SK-N-SH (cell line): ENCODE measurements around the gene PRKG1. TPM values are rescaled to one million over a fixed set of nuclear protein-coding genes. Genes with fewer than 3 reads are reported as not detected.

Experiments used
- CTCF ChIA-PET: fragments of 300-600, 350-600 bp; formaldehyde crosslinking; extraction: SDS; loops from one replicate; lab custom pipeline; 2021; lab: Yijun Ruan, JAX
- POLR2A ChIA-PET: fragments of 350-600 bp; sonication (Branson Sonifier 250); formaldehyde crosslinking; extraction: SDS; loops from one replicate; lab custom pipeline; 2020; ENCODE audit warnings: antibody characterized with exemption, inconsistent platforms; lab: Yijun Ruan, JAX
- DNase-seq: peaks from one replicate; pipeline ENCODE4 v3.0.0; 2012
- H2AFZ ChIP-seq: fragments of 200-600 bp; sonication (generic); 2 replicates; pipeline ENCODE4 v1.8.1; 2016; ENCODE audit warnings: antibody characterized with exemption, mild to moderate bottlenecking, low read depth
- H3F3A ChIP-seq: fragments of 200-600 bp; sonication (generic); replicated peaks from 2 replicates; pipeline ENCODE3; 2016; ENCODE audit warnings: antibody characterized with exemption, mild to moderate bottlenecking; ENCODE audit not compliant: insufficient read depth
- H3K27ac ChIP-seq, 2 experiments: fragments of 200-500 bp in 1 of 2; fragments of 200-600 bp in 1 of 2; sonication (Bioruptor generic) in 1 of 2; sonication (generic), shearing (Covaris generic) in 1 of 2; 2 replicates each; pipeline versions ENCODE4 v1.5.1 to v1.6.1; 2014 to 2016; ENCODE audit warnings: low read depth in 2 of 2, inconsistent platforms in 1 of 2, low read length in 1 of 2, mild to moderate bottlenecking in 1 of 2, mixed read lengths in 1 of 2
- H3K27me3 ChIP-seq: fragments of 200-600 bp; sonication (generic), shearing (Covaris generic); 2 replicates; pipeline ENCODE4 v1.6.1; 2016; ENCODE audit warnings: mixed run types; ENCODE audit not compliant: insufficient read depth
- H3K36me3 ChIP-seq, 2 experiments: fragments of 200-500 bp in 1 of 2; fragments of 200-600 bp in 1 of 2; sonication (Bioruptor generic) in 1 of 2; sonication (generic) in 1 of 2; replicated peaks in 1 of 2; 2 replicates each; pipeline versions ENCODE3 to v1.5.1; 2014 to 2016; ENCODE audit warnings: low read length in 1 of 2, mild to moderate bottlenecking in 1 of 2; ENCODE audit not compliant: insufficient read depth in 2 of 2, control insufficient read depth in 1 of 2
- H3K4me1 ChIP-seq, 2 experiments: fragments of 200-500 bp in 1 of 2; fragments of 200-600 bp in 1 of 2; sonication (Bioruptor generic) in 1 of 2; sonication (generic), shearing (Covaris generic) in 1 of 2; 2 replicates each; pipeline versions ENCODE4 v1.5.1 to v1.6.1; 2014 to 2016; ENCODE audit warnings: low read depth in 1 of 2, low read length in 1 of 2, mixed run types in 1 of 2; ENCODE audit not compliant: insufficient read depth in 2 of 2, control insufficient read depth in 1 of 2
- H3K4me2 ChIP-seq: fragments of 200-600 bp; sonication (generic), shearing (Covaris generic); 2 replicates; pipeline ENCODE4 v1.6.1; 2017; ENCODE audit warnings: mixed run types
- H3K4me3 ChIP-seq, 2 experiments: fragments of 200-500 bp in 1 of 2; fragments of 200-600 bp in 1 of 2; sonication (Bioruptor generic) in 1 of 2; sonication (generic), shearing (Covaris generic) in 1 of 2; 2 replicates each; pipeline versions ENCODE4 v1.5.1 to v1.8.1; 2014 to 2016; ENCODE audit warnings: low read depth in 2 of 2, inconsistent platforms in 1 of 2, low read length in 1 of 2, mild to moderate bottlenecking in 1 of 2, mixed read lengths in 1 of 2, moderate library complexity in 1 of 2
- H3K79me2 ChIP-seq: fragments of 200-600 bp; sonication (generic); 2 replicates; pipeline ENCODE4 v1.8.1; 2017; ENCODE audit warnings: mild to moderate bottlenecking; ENCODE audit not compliant: insufficient read depth
- H3K9ac ChIP-seq: fragments of 200-600 bp; sonication (generic); 2 replicates; pipeline ENCODE4 v1.6.1; 2017; ENCODE audit warnings: mixed run types
- H3K9me2 ChIP-seq: fragments of 200-600 bp; sonication (generic); 2 replicates; pipeline ENCODE4 v1.6.1; 2017; ENCODE audit warnings: mixed run types
- H3K9me3 ChIP-seq: fragments of 200-600 bp; sonication (generic); 2 replicates; pipeline ENCODE4 v1.6.1; 2017; ENCODE audit warnings: mixed run types, mild to moderate bottlenecking, moderate library complexity
- H4K20me1 ChIP-seq: fragments of 200-600 bp; sonication (generic); 2 replicates; pipeline ENCODE4 v1.6.1; 2017; ENCODE audit warnings: mild to moderate bottlenecking, mixed run types; ENCODE audit not compliant: insufficient read depth
- CHD2 ChIP-seq: fragments of 150-350 bp; IDR thresholded peaks from 2 replicates; pipeline ENCODE4 v1.6.1; 2018; ENCODE audit warnings: low read length; ENCODE audit not compliant: partially characterized antibody
- ELF1 ChIP-seq: IDR thresholded peaks from 2 replicates; pipeline ENCODE4 v1.4.0; 2012
- EP300 ChIP-seq, 2 experiments: IDR thresholded peaks; 2 replicates each; pipeline versions ENCODE4 v1.4.0 to v1.6.1; 2012; ENCODE audit warnings: borderline replicate concordance in 1 of 2, low read depth in 1 of 2, low read length in 1 of 2
- GABPA ChIP-seq: IDR thresholded peaks from 2 replicates; pipeline ENCODE4 v1.4.0; 2012; ENCODE audit warnings: low read depth, mild to moderate bottlenecking
- GATA2 ChIP-seq: sonication (generic); formaldehyde crosslinking; IDR thresholded peaks from 2 replicates; pipeline ENCODE4 v1.5.0; 2020; ENCODE audit warnings: mild to moderate bottlenecking, missing genetic modification reagents
- JUND ChIP-seq: IDR thresholded peaks from 2 replicates; pipeline ENCODE4 v1.4.0; 2012
- MXI1 ChIP-seq: IDR thresholded peaks from 2 replicates; pipeline ENCODE4 v1.6.1; 2012; ENCODE audit warnings: mild to moderate bottlenecking, low read depth, low read length, improper control_type of control experiment
- NFIC ChIP-seq: IDR thresholded peaks from 2 replicates; pipeline ENCODE4 v1.4.0; 2012; ENCODE audit warnings: borderline replicate concordance
- POLR2AphosphoS5 ChIP-seq: IDR thresholded peaks from 2 replicates; pipeline ENCODE4 v1.6.1; 2012; ENCODE audit warnings: low read depth, low read length
- RAD21 ChIP-seq: IDR thresholded peaks from 2 replicates; pipeline ENCODE4 v1.6.1; 2012; ENCODE audit warnings: mild to moderate bottlenecking, low read length
- RCOR1 ChIP-seq: fragments of 150-350 bp; IDR thresholded peaks from 2 replicates; pipeline ENCODE4 v1.6.1; 2017; ENCODE audit warnings: antibody characterized with exemption, low read length
- RFX5 ChIP-seq: IDR thresholded peaks from 2 replicates; pipeline ENCODE4 v1.6.1; 2012; ENCODE audit warnings: mild to moderate bottlenecking, improper control_type of control experiment, low read length
- RXRA ChIP-seq: IDR thresholded peaks from 2 replicates; pipeline ENCODE4 v1.4.0; 2012; ENCODE audit warnings: low read depth, mild to moderate bottlenecking, borderline replicate concordance
- SIN3A ChIP-seq: IDR thresholded peaks from 2 replicates; pipeline ENCODE4 v1.6.1; 2012; ENCODE audit warnings: low read depth, mild to moderate bottlenecking, low read length, moderate library complexity, borderline replicate concordance
- TAF1 ChIP-seq: IDR thresholded peaks from 2 replicates; pipeline ENCODE4 v1.6.1; 2012; ENCODE audit warnings: low read depth, mild to moderate bottlenecking, low read length, moderate library complexity, borderline replicate concordance
- TCF12 ChIP-seq: IDR thresholded peaks from 2 replicates; pipeline ENCODE4 v1.4.0; 2012
- TEAD4 ChIP-seq: IDR thresholded peaks from 2 replicates; pipeline ENCODE4 v1.4.0; 2012; ENCODE audit warnings: mild to moderate bottlenecking, borderline replicate concordance; ENCODE audit not compliant: insufficient read depth
- WGBS: methylation state at CpG from one replicate; pipeline ENCODE4 v1.1.6; 2017; ENCODE audit warnings: low lambda C conversion rate; 5-methylcytosine and 5-hydroxymethylcytosine counted together
- polyA plus RNA-seq, 3 experiments: library from polyadenylated mRNA; depleted of rRNA; stranded (reverse); fragments of >200 nt; gene quantifications; 2 replicates each; pipeline ENCODE4 v1.2.3, GENCODE V29; 2012
- TF ChIP-seq, protein P1 (sequence below): IDR thresholded peaks from 2 replicates; pipeline ENCODE4 v1.4.0; 2012; ENCODE audit warnings: low read depth
- TF ChIP-seq, protein P2 (sequence below): fragments of 150-350 bp; IDR thresholded peaks from 2 replicates; pipeline ENCODE4 v1.6.1; 2016; ENCODE audit warnings: mild to moderate bottlenecking, low read depth, low read length
- TF ChIP-seq, protein P3 (sequence below): IDR thresholded peaks from 2 replicates; pipeline ENCODE4; 2012
- TF ChIP-seq, protein P4 (sequence below): fragments of 150-350 bp; IDR thresholded peaks from 2 replicates; pipeline ENCODE4 v1.6.1; 2017; ENCODE audit warnings: antibody characterized with exemption, low read length, low read depth, borderline replicate concordance
- TF ChIP-seq, protein P5 (sequence below): fragments of 200-600 bp; sonication (generic); IDR thresholded peaks from 2 replicates; pipeline ENCODE4 v1.6.1; 2017; ENCODE audit warnings: antibody characterized with exemption, mild to moderate bottlenecking, moderate library complexity

Gene PRKG1
- polyA plus RNA-seq, 1 of the 3 experiments (the other 2 are of a cell fraction) = 4.1 TPM

DNA sequence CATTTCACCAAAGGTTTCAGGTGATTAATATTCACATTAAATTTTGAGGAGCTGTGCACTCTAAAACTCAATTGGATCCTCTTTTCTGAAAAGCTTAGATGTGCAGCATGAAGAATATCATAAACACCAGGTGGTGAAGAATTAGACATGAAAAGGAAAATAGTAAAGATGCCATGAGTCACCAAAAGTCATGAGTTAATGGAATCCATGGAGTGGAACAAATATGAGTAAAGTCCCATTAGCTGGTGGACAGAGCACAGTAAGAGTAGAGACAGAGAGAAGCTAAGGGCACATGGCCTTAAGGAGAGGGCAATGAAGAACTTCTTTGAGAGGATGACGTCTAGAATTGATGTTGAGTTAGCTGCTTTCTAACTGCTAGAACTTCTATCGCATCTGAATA is 353.5 kb downstream of the PRKG1 start:
- WGBS = 93% methylated on average over 2 of the region's 2 CpGs
- H3K4me2 ChIP-seq = no peak overlapping the region
- CTCF ChIA-PET = interaction anchor here (0.6 to 1.4 kb wide), 3 partner anchors 123 to 576 kb away, joined by 3 to 7 read pairs (median 3); no protein-coding TSS in a partner anchor
- no peak overlapping the region for H3K4me3 ChIP-seq
- no peak for DNase-seq
- H3F3A ChIP-seq = no peaks in the 10 kb centered on the region
- H3K27ac ChIP-seq = no peak overlapping the region
- no peaks in the 10 kb centered on the region for H3K27me3 ChIP-seq
- H3K4me1 ChIP-seq = peaks cover 0 to 3% of the 10 kb centered on the region in 2 experiments; a peak in 2 of 4 replicates
- H3K9me3 ChIP-seq = no peaks in the 10 kb centered on the region
- H4K20me1 ChIP-seq = no peaks in the 10 kb centered on the region
- POLR2A ChIA-PET = no interaction called here
- H3K9ac ChIP-seq = no peak overlapping the region
- TF ChIP-seq, protein P1, sequence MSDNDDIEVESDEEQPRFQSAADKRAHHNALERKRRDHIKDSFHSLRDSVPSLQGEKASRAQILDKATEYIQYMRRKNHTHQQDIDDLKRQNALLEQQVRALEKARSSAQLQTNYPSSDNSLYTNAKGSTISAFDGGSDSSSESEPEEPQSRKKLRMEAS = no peak
- no peak for TF ChIP-seq EP300 (IDR thresholded peaks at IDR 0.05; ENCODE audit: borderline replicate concordance in 1 of 2, low read depth in 1 of 2, low read length in 1 of 2)
- TF ChIP-seq, protein P2, sequence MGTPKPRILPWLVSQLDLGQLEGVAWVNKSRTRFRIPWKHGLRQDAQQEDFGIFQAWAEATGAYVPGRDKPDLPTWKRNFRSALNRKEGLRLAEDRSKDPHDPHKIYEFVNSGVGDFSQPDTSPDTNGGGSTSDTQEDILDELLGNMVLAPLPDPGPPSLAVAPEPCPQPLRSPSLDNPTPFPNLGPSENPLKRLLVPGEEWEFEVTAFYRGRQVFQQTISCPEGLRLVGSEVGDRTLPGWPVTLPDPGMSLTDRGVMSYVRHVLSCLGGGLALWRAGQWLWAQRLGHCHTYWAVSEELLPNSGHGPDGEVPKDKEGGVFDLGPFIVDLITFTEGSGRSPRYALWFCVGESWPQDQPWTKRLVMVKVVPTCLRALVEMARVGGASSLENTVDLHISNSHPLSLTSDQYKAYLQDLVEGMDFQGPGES = no peak
- no peak for TF ChIP-seq RCOR1
- no peak for TF ChIP-seq TCF12
- no peak for TF ChIP-seq RFX5
- no peak for TF ChIP-seq ELF1
- no peak for TF ChIP-seq NFIC
- no peaks in the 10 kb centered on the region for H3K36me3 ChIP-seq
- no peaks in the 10 kb centered on the region for H3K9me2 ChIP-seq
- H2AFZ ChIP-seq = no peak overlapping the region
- H3K79me2 ChIP-seq = no peaks in the 10 kb centered on the region

DNA sequence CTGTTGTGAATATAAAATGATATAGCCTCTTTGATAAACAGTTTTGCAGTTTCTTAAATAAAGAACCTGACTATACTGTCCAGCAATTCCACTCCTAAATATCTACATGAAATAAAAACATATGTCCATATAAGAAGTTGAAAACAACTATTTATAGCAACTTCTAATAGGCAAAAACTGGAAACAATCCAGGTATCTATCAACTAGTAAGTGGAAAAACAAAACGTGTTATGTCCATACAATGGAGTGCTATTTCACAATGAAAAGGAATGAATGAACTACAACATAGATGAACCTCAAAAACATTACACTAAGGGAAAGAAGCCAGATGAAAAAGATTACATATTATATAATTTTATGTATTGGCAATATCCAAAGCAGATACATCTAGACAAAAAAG is 356.2 kb downstream of the PRKG1 start:
- Histone ChIP-seq H2AFZ (no peak overlapping the region), H3K4me1 (peaks cover 0 to under 1% of the 10 kb centered on the region in 2 experiments; a peak in 1 of 4 replicates), H3K9ac (no peak overlapping the region), H3K27me3 (no peaks in the 10 kb centered on the region), H3K4me3 (no peak overlapping the region), H3K79me2 (no peaks in the 10 kb centered on the region), H3K9me2 (no peaks in the 10 kb centered on the region), H3K27ac (no peak overlapping the region), H3K9me3 (no peaks in the 10 kb centered on the region), H3K4me2 (no peak overlapping the region), H3K36me3 (no peaks in the 10 kb centered on the region), H4K20me1 (no peaks in the 10 kb centered on the region), H3F3A (no peaks in the 10 kb centered on the region)
- no peak for DNase-seq
- CTCF ChIA-PET = no interaction called here
- POLR2A ChIA-PET = no interaction called here
- no peak for TF ChIP-seq GATA2 (CRISPR knock-in tag)
- TF ChIP-seq RXRA = no peak
- TF ChIP-seq, protein P1 = no peak
- no peak for TF ChIP-seq JUND
- TF ChIP-seq TEAD4 = no peak
- TF ChIP-seq RAD21 = no peak
- TF ChIP-seq TAF1 = no peak
- TF ChIP-seq, protein P3, sequence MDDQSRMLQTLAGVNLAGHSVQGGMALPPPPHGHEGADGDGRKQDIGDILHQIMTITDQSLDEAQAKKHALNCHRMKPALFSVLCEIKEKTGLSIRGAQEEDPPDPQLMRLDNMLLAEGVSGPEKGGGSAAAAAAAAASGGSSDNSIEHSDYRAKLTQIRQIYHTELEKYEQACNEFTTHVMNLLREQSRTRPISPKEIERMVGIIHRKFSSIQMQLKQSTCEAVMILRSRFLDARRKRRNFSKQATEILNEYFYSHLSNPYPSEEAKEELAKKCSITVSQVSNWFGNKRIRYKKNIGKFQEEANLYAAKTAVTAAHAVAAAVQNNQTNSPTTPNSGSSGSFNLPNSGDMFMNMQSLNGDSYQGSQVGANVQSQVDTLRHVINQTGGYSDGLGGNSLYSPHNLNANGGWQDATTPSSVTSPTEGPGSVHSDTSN = no peak
- TF ChIP-seq CHD2 = no peak
- TF ChIP-seq ELF1 = no peak
- TF ChIP-seq, protein P4, sequence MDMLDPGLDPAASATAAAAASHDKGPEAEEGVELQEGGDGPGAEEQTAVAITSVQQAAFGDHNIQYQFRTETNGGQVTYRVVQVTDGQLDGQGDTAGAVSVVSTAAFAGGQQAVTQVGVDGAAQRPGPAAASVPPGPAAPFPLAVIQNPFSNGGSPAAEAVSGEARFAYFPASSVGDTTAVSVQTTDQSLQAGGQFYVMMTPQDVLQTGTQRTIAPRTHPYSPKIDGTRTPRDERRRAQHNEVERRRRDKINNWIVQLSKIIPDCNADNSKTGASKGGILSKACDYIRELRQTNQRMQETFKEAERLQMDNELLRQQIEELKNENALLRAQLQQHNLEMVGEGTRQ = no peak
- TF ChIP-seq, protein P5, sequence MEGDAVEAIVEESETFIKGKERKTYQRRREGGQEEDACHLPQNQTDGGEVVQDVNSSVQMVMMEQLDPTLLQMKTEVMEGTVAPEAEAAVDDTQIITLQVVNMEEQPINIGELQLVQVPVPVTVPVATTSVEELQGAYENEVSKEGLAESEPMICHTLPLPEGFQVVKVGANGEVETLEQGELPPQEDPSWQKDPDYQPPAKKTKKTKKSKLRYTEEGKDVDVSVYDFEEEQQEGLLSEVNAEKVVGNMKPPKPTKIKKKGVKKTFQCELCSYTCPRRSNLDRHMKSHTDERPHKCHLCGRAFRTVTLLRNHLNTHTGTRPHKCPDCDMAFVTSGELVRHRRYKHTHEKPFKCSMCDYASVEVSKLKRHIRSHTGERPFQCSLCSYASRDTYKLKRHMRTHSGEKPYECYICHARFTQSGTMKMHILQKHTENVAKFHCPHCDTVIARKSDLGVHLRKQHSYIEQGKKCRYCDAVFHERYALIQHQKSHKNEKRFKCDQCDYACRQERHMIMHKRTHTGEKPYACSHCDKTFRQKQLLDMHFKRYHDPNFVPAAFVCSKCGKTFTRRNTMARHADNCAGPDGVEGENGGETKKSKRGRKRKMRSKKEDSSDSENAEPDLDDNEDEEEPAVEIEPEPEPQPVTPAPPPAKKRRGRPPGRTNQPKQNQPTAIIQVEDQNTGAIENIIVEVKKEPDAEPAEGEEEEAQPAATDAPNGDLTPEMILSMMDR = no peak
- TF ChIP-seq, protein P2 = no peak
- TF ChIP-seq GABPA = no peak
- TF ChIP-seq MXI1 = no peak
- no peak for TF ChIP-seq POLR2AphosphoS5
- TF ChIP-seq SIN3A = no peak
- no peak for TF ChIP-seq TCF12
- WGBS = 55% methylated on average over 1 of the region's 1 CpG
